K562 (cell line): Measurements from ENCODE around the gene POLR3E. TPM values are rescaled to one million over a fixed set of nuclear protein-coding genes. Genes with fewer than 3 reads are reported as not detected.
A peak's percentile ranks its signal among the peaks of the same experiment; 100 is the strongest.

ENCODE experiments used
- CHD2 ChIP-seq: IDR thresholded peaks from 2 replicates; pipeline ENCODE4 v1.6.1; 2011; ENCODE audit warnings: low read depth, low read length
- HDAC2 ChIP-seq: fragments of 450-650 bp; IDR thresholded peaks from 2 replicates; pipeline ENCODE4 v1.6.1; 2016; ENCODE audit warnings: mild to moderate bottlenecking
- LCOR ChIP-seq: sonication (generic); formaldehyde crosslinking; IDR thresholded peaks from 2 replicates; pipeline ENCODE4 v1.8.0; 2022; ENCODE audit warnings: mild to moderate bottlenecking, missing genetic modification reagents
- MCM2 ChIP-seq: fragments of 450-650 bp; IDR thresholded peaks from 2 replicates; pipeline ENCODE4 v1.6.1; 2017; ENCODE audit warnings: low read depth, mild to moderate bottlenecking
- MEIS2 ChIP-seq: fragments of 450-650 bp; IDR thresholded peaks from 2 replicates; pipeline ENCODE4 v1.6.1; 2014; ENCODE audit warnings: mild to moderate bottlenecking; ENCODE audit not compliant: partially characterized antibody
- MXD1 ChIP-seq: fragments of 250-450 bp; sonication (Bioruptor Pico); IDR thresholded peaks from 2 replicates; pipeline ENCODE4 v1.8.0; 2021; ENCODE audit warnings: borderline replicate concordance, mild to moderate bottlenecking, moderate library complexity; ENCODE audit not compliant: poor library complexity, severe bottlenecking
- MXI1 ChIP-seq: IDR thresholded peaks from 2 replicates; pipeline ENCODE4 v1.6.1; 2011; ENCODE audit warnings: low read depth, mild to moderate bottlenecking, improper control_type of control experiment, low read length
- MYC ChIP-seq, 2 experiments: fragments of 250-450 bp in 1 of 2; sonication (Bioruptor Pico) in 1 of 2; IDR thresholded peaks; 2 replicates each; pipeline versions ENCODE4 v1.5.1 to v1.6.1; 2012 to 2021; ENCODE audit warnings: low read depth in 2 of 2, borderline replicate concordance in 1 of 2, improper control_type of control experiment in 1 of 2, low read length in 1 of 2, mild to moderate bottlenecking in 1 of 2, moderate library complexity in 1 of 2
- NFXL1 ChIP-seq: fragments of 450-650 bp; formaldehyde crosslinking; IDR thresholded peaks from 2 replicates; pipeline ENCODE4 v1.4.0; 2021; ENCODE audit warnings: mild to moderate bottlenecking
- PPARD ChIP-seq: fragments of 250-450 bp; sonication (Bioruptor Pico); IDR thresholded peaks from 2 replicates; pipeline ENCODE4 v1.8.0; 2022; ENCODE audit warnings: inconsistent platforms, mild to moderate bottlenecking, moderate library complexity
- SRSF1 ChIP-seq: fragments of 200-400 bp; formaldehyde crosslinking; IDR thresholded peaks from 2 replicates; pipeline ENCODE4 v1.6.1; 2017; ENCODE audit warnings: mild to moderate bottlenecking, low read depth, low read length, moderate library complexity
- THRA ChIP-seq: fragments of 450-650 bp; IDR thresholded peaks from 2 replicates; pipeline ENCODE4 v1.6.1; 2017; ENCODE audit warnings: mild to moderate bottlenecking, moderate library complexity
- TSC22D4 ChIP-seq: fragments of 450-650 bp; IDR thresholded peaks from 2 replicates; pipeline ENCODE4 v1.6.1; 2016; ENCODE audit warnings: missing genetic modification characterization, missing biosample characterization, control low read depth
- U2AF1 ChIP-seq: fragments of 200-400 bp; formaldehyde crosslinking; optimal IDR thresholded peaks from 2 replicates; pipeline ENCODE3; 2017; ENCODE audit warnings: mild to moderate bottlenecking, low read depth, low read length, moderate library complexity
- ZNF280B ChIP-seq: fragments of 250-450 bp; sonication (Bioruptor Pico); IDR thresholded peaks from 2 replicates; pipeline ENCODE4 v1.5.1; 2021; ENCODE audit warnings: mild to moderate bottlenecking
- polyA plus RNA-seq, 8 experiments: library from polyadenylated mRNA; depleted of rRNA in 4 of 8; stranded (reverse) in 5 of 8; unstranded in 3 of 8; fragments of >200 nt; fragmentation: Nextera tagmentation in 2 of 8; fragmentation: Illumina TruSeq in 1 of 8; extraction: Ambion mirVana in 2 of 8; extraction: Trizol in 1 of 8; gene quantifications; 2 replicates each; pipeline versions ENCODE4 v1.2.1 to v1.2.3, GENCODE V29; 2011 to 2014; ENCODE audit warnings: inconsistent platforms in 1 of 8, missing spikeins in 1 of 8
- total RNA-seq, 7 experiments: library from RNA; depleted of rRNA in 6 of 7; stranded (reverse); fragments of >200 nt in 6 of 7; fragmentation: Illumina TruSeq in 2 of 7; extraction: Trizol in 2 of 7; gene quantifications; 2 replicates each; pipeline versions ENCODE4 v1.2.1 to v1.2.3, GENCODE V29; 2011 to 2021; ENCODE audit warnings: low replicate concordance in 1 of 7
- TF ChIP-seq, protein P1 (sequence below): fragments of 250-450 bp; sonication (Bioruptor Pico); IDR thresholded peaks from 2 replicates; pipeline ENCODE4 v1.4.0; 2020; ENCODE audit warnings: mild to moderate bottlenecking, moderate library complexity, borderline replicate concordance
- TF ChIP-seq, protein P2 (sequence below): sonication (generic); formaldehyde crosslinking; IDR thresholded peaks from 2 replicates; pipeline ENCODE4 v1.8.1; 2023; ENCODE audit warnings: mild to moderate bottlenecking, missing genetic modification reagents

Gene POLR3E
- total and polyA plus RNA-seq, 9 of the 15 experiments (the other 6 are each of a cell fraction or from before 2014, with no cell fraction given): 17.7 to 151 (median 82.6) TPM

GRCh38 chr16:22297114-22297870 is at the start of gene POLR3E (continued):
- no peak for TF ChIP-seq TSC22D4 (tag)
- no peak for TF ChIP-seq ZNF280B (CRISPR knock-in tag)
- TF ChIP-seq, protein P1, sequence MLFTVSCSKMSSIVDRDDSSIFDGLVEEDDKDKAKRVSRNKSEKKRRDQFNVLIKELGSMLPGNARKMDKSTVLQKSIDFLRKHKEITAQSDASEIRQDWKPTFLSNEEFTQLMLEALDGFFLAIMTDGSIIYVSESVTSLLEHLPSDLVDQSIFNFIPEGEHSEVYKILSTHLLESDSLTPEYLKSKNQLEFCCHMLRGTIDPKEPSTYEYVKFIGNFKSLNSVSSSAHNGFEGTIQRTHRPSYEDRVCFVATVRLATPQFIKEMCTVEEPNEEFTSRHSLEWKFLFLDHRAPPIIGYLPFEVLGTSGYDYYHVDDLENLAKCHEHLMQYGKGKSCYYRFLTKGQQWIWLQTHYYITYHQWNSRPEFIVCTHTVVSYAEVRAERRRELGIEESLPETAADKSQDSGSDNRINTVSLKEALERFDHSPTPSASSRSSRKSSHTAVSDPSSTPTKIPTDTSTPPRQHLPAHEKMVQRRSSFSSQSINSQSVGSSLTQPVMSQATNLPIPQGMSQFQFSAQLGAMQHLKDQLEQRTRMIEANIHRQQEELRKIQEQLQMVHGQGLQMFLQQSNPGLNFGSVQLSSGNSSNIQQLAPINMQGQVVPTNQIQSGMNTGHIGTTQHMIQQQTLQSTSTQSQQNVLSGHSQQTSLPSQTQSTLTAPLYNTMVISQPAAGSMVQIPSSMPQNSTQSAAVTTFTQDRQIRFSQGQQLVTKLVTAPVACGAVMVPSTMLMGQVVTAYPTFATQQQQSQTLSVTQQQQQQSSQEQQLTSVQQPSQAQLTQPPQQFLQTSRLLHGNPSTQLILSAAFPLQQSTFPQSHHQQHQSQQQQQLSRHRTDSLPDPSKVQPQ (CRISPR knock-in tag): no peak
- TF ChIP-seq MCM2: no peak
- TF ChIP-seq MYC (IDR thresholded peaks at IDR 0.05; ENCODE audit: low read depth, low read length): peak; percentile 98
- peak; percentile 93; the same call in 1 of the 2 replicates for TF ChIP-seq MYC (CRISPR knock-in tag; IDR thresholded peaks at IDR 0.05; ENCODE audit: borderline replicate concordance, low read depth)
- no peak for TF ChIP-seq MEIS2
- peak; percentile 79 for TF ChIP-seq U2AF1
- no peak for TF ChIP-seq PPARD (CRISPR knock-in tag)
- no peak for TF ChIP-seq SRSF1
- TF ChIP-seq, protein P2, sequence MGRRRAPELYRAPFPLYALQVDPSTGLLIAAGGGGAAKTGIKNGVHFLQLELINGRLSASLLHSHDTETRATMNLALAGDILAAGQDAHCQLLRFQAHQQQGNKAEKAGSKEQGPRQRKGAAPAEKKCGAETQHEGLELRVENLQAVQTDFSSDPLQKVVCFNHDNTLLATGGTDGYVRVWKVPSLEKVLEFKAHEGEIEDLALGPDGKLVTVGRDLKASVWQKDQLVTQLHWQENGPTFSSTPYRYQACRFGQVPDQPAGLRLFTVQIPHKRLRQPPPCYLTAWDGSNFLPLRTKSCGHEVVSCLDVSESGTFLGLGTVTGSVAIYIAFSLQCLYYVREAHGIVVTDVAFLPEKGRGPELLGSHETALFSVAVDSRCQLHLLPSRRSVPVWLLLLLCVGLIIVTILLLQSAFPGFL: no peak
- peak; percentile 98 for TF ChIP-seq LCOR
- peak; percentile 96 for TF ChIP-seq MXI1
- no peak for TF ChIP-seq THRA
- TF ChIP-seq NFXL1 (CRISPR knock-in tag): no peak
- TF ChIP-seq CHD2: peak; percentile 62
- 0 out of 2 replicates have a peak, but pooled peaks have one; percentile 14 for TF ChIP-seq HDAC2
- TF ChIP-seq MXD1 (CRISPR knock-in tag): peak; percentile 94
